ENCODE results near the gene KLHL33.

The KLHL33 gene

GRCh38 chr14:20383032-20383431 lies 52.9 kb downstream of the KLHL33 start:
- Histone ChIP-seq H3K27ac (no peak overlapping the region), H3K9ac (no peak overlapping the region), H3K36me3 (peaks cover 99% of the 10 kb centered on the region), H3K9me3 (no peaks in the 10 kb centered on the region), H3K27me3 (no peaks in the 10 kb centered on the region), H4K20me1 (0 out of 2 replicates have a peak, but pooled peaks cover 4% of the 10 kb centered on the region), H3K4me1 (no peaks in the 10 kb centered on the region), H3K4me2 (no peak overlapping the region), H3K4me3 (no peak overlapping the region)
- TF ChIP-seq Cebpa-rat (IDR thresholded peaks at IDR 0.05): no peak

- H3K9ac ChIP-seq: no peak overlapping the region
- H3K4me2 ChIP-seq: no peak overlapping the region
- no peaks in the 10 kb centered on the region for H3K4me1 ChIP-seq
- no peaks in the 10 kb centered on the region for H3K9me3 ChIP-seq
- peaks cover 99% of the 10 kb centered on the region for H3K36me3 ChIP-seq
- H3K27me3 ChIP-seq: no peaks in the 10 kb centered on the region
- no peak overlapping the region for H3K4me3 ChIP-seq
- no peak for TF ChIP-seq Cebpa-rat (IDR thresholded peaks at IDR 0.05)
- 0 out of 2 replicates have a peak, but pooled peaks cover 8% of the 10 kb centered on the region for H4K20me1 ChIP-seq
- no peak overlapping the region for H3K27ac ChIP-seq
Measured at GRCh38 chr14:20382526-20382925, 53.4 kb downstream of the KLHL33 start.

GRCh38 chr14:20381341-20381740 lies 54.6 kb downstream of the KLHL33 start:
- H3K36me3 ChIP-seq: peaks cover 100% of the 10 kb centered on the region
- TF ChIP-seq Cebpa-rat (IDR thresholded peaks at IDR 0.05): no peak
- no peaks in the 10 kb centered on the region for H3K27me3 ChIP-seq
- no peak overlapping the region for H3K9ac ChIP-seq
- H3K4me2 ChIP-seq: no peak overlapping the region
- no peaks in the 10 kb centered on the region for H3K4me1 ChIP-seq
- H3K4me3 ChIP-seq: no peak overlapping the region
- H3K9me3 ChIP-seq: no peaks in the 10 kb centered on the region
- H4K20me1 ChIP-seq: peaks cover 13% of the 10 kb centered on the region; the same call in 1 of the 2 replicates
- H3K27ac ChIP-seq: no peak overlapping the region

GRCh38 chr14:20380681-20381080 lies 55.3 kb downstream of the KLHL33 start:
- peaks cover 100% of the 10 kb centered on the region for H3K36me3 ChIP-seq
- H3K9ac ChIP-seq: no peak overlapping the region
- no peak overlapping the region for H3K4me2 ChIP-seq
- H3K9me3 ChIP-seq: no peaks in the 10 kb centered on the region
- peaks cover 19% of the 10 kb centered on the region; the same call in 1 of the 2 replicates for H4K20me1 ChIP-seq
- no peaks in the 10 kb centered on the region for H3K27me3 ChIP-seq
- H3K4me3 ChIP-seq: no peak overlapping the region
- no peak overlapping the region for H3K27ac ChIP-seq
- H3K4me1 ChIP-seq: no peaks in the 10 kb centered on the region
- TF ChIP-seq Cebpa-rat (IDR thresholded peaks at IDR 0.05): no peak

- Histone ChIP-seq H3K27me3 (no peaks in the 10 kb centered on the region), H3K9me3 (no peaks in the 10 kb centered on the region), H3K9ac (no peak overlapping the region), H3K27ac (no peak overlapping the region), H3K36me3 (peaks cover 100% of the 10 kb centered on the region), H4K20me1 (peaks cover 19% of the 10 kb centered on the region; the same call in 1 of the 2 replicates), H3K4me3 (no peak overlapping the region), H3K4me2 (no peak overlapping the region), H3K4me1 (no peaks in the 10 kb centered on the region)
- no peak for TF ChIP-seq Cebpa-rat (IDR thresholded peaks at IDR 0.05)
Measured at GRCh38 chr14:20379743-20380142, 56.2 kb downstream of the KLHL33 start.

- H3K36me3 ChIP-seq: peaks cover 100% of the 10 kb centered on the region
Measured at GRCh38 chr14:20377171-20377570, 58.8 kb downstream of the KLHL33 start.

GRCh38 chr14:20376071-20376588 lies 59.8 kb downstream of the KLHL33 start:
- no peak for TF ChIP-seq Cebpa-rat (IDR thresholded peaks at IDR 0.05)
- peaks cover 100% of the 10 kb centered on the region for H3K36me3 ChIP-seq
- no peak overlapping the region for H3K4me3 ChIP-seq
- no peaks in the 10 kb centered on the region for H3K27me3 ChIP-seq
- peaks cover 15% of the 10 kb centered on the region; the same call in 1 of the 2 replicates for H4K20me1 ChIP-seq
- no peak overlapping the region for H3K4me2 ChIP-seq
- H3K9ac ChIP-seq: no peak overlapping the region
- no peaks in the 10 kb centered on the region for H3K9me3 ChIP-seq
- no peak overlapping the region for H3K27ac ChIP-seq
- H3K4me1 ChIP-seq: no peaks in the 10 kb centered on the region

More at GRCh38 chr14:20377171-20377570, 58.8 kb downstream of the KLHL33 start:
- H3K9ac ChIP-seq: no peak overlapping the region
- TF ChIP-seq Cebpa-rat (IDR thresholded peaks at IDR 0.05): no peak
- H3K4me2 ChIP-seq: no peak overlapping the region
- no peaks in the 10 kb centered on the region for H3K4me1 ChIP-seq
- H3K27ac ChIP-seq: no peak overlapping the region
- H3K27me3 ChIP-seq: no peaks in the 10 kb centered on the region
- H3K9me3 ChIP-seq: no peaks in the 10 kb centered on the region
- peaks cover 15% of the 10 kb centered on the region; the same call in 1 of the 2 replicates for H4K20me1 ChIP-seq
- H3K4me3 ChIP-seq: no peak overlapping the region

All from BLaER1 (cell line).